Right atrium auricular region (tissue), 2 donors: Measurements from ENCODE around the gene YEATS4. TPM values are rescaled to one million over a fixed set of nuclear protein-coding genes. Genes with fewer than 3 reads are reported as not detected.
"Not testable (repeated sequence)": the region's sequence is repeated elsewhere in the genome, so short reads cannot be mapped to it uniquely, and the experiment has no call there.

Experiments
- DNase-seq: peaks from one replicate; pipeline ENCODE4 v3.0.0-alpha.2; 2019; ENCODE audit warnings: low spot score
- H3K27ac ChIP-seq, 2 donors: fragments of 200-600 bp; sonication (generic); 1 replicate in 1 of 2; 2 replicates in 1 of 2; pipeline ENCODE4 v1.5.1; 2016 to 2019
- H3K27me3 ChIP-seq, 2 donors: fragments of 200-600 bp; sonication (generic); one replicate each; pipeline versions ENCODE4 v1.5.1 to v1.6.0; 2017 to 2019
- H3K36me3 ChIP-seq: fragments of 200-600 bp; sonication (generic); one replicate; pipeline ENCODE4 v1.5.1; 2016
- H3K4me1 ChIP-seq, 2 donors: fragments of 200-600 bp; sonication (generic); one replicate each; pipeline versions ENCODE4 v1.5.1 to v1.6.0; 2017 to 2019
- H3K4me3 ChIP-seq, 2 donors: fragments of 200-600 bp; sonication (generic); 1 replicate in 1 of 2; 2 replicates in 1 of 2; pipeline ENCODE4 v1.5.1; 2017 to 2019; ENCODE audit warnings: mild to moderate bottlenecking in 1 of 2, moderate library complexity in 1 of 2
- H3K9me3 ChIP-seq, 2 donors: fragments of 200-600 bp; sonication (generic); one replicate each; pipeline ENCODE4 v1.5.1; 2019
- total RNA-seq, 2 donors: library from RNA; depleted of rRNA; stranded (reverse); fragments of >200 nt; gene quantifications; one replicate each; pipeline ENCODE4 v1.1.0, GENCODE V29; 2016
- TF ChIP-seq, protein P1 (sequence below), 2 donors: fragments of 200-600 bp; sonication (generic); IDR thresholded peaks; one replicate each; pipeline ENCODE4 v1.5.1; 2019; ENCODE audit warnings: antibody characterized with exemption in 2 of 2

Gene YEATS4
- 10 to 100 TPM in 1 of 2 donors, 1 to 10 TPM in 1; 8.5 to 12.9 TPM for total RNA-seq

DNA sequence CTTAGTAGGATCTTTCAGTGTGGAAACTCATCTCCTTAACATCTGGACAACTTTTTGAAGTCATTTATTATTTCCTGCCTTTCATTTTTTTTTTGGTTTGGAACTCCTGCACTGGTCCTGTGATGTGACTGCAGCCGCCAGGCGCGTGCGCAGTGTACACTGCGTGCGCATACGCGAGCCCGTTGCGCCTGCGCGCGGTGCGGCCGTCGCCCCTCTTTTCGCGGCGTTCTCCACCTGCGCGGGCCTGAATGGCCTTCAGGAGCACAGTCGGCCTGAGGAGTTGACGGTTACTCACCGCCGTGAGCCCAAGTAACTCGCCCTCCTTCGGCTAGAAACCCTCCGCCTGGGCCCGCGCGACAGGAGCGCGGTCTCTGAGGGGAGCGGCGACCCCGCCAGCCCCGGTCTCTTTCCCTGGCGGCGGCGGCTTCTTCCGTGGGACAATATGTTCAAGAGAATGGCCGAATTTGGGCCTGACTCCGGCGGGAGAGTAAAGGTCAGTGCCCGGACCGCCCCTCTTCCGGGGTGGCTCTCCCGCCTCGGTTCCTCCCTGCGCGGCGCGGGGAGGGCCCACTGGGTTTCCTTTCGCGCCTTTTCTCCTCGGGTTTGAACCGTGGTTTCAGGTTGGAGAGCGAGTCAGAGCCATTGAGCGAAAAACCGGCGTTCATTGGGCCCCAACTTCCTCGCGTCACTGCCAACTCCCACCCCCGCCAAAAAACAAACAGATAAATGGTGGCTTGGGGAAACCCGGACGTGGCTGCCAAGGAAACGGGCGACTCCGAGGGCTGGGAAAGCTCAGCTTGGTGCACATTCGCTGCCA, at the start of gene YEATS4:
TSS of gene YEATS4 (plus strand) at position 213 of the 817 bp plus-strand sequence. CDS start at position 443, 230 bp downstream.
- peak within 1 kb of the TSS; percentile 82 to 88 for H3K4me3 ChIP-seq
- no peaks in the 10 kb centered on the region for H3K36me3 ChIP-seq
- peak; percentile 86 for DNase-seq
- H3K9me3 ChIP-seq, result no peaks in the 10 kb centered on the region
- peak within 1 kb of the TSS; percentile 98 for H3K27ac ChIP-seq
- no peaks in the 10 kb centered on the region for H3K27me3 ChIP-seq
- TF ChIP-seq, protein P1, sequence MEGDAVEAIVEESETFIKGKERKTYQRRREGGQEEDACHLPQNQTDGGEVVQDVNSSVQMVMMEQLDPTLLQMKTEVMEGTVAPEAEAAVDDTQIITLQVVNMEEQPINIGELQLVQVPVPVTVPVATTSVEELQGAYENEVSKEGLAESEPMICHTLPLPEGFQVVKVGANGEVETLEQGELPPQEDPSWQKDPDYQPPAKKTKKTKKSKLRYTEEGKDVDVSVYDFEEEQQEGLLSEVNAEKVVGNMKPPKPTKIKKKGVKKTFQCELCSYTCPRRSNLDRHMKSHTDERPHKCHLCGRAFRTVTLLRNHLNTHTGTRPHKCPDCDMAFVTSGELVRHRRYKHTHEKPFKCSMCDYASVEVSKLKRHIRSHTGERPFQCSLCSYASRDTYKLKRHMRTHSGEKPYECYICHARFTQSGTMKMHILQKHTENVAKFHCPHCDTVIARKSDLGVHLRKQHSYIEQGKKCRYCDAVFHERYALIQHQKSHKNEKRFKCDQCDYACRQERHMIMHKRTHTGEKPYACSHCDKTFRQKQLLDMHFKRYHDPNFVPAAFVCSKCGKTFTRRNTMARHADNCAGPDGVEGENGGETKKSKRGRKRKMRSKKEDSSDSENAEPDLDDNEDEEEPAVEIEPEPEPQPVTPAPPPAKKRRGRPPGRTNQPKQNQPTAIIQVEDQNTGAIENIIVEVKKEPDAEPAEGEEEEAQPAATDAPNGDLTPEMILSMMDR (IDR thresholded peaks at IDR 0.05), result no peak
- H3K4me1 ChIP-seq, result peaks cover 0 to 17% of the 10 kb centered on the region in 2 donors

DNA sequence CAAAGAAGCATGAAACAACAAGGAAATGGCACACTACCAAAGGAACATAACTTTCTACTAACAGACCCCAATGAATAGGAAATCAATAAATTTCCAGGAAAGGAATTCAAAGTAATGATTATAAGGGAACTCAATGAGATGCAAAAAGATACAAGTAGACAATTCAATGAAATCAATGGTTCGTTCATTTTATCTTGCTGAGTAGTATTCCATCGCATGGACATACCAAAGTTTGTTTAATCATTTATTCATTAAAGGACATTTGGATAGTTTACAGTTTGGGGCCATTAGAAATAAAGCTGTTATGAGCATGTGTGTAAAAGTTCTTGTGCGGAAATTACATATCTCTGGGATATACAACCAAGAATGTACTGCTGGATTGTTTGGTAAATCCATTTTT, 46.3 kb upstream of the YEATS4 start:
- no peak overlapping the region for H3K27ac ChIP-seq
- TF ChIP-seq, protein P1 (IDR thresholded peaks at IDR 0.05), result no peak
- no peak for DNase-seq
- no peaks in the 10 kb centered on the region for H3K4me1 ChIP-seq
- H3K27me3 ChIP-seq, result no peaks in the 10 kb centered on the region
- H3K4me3 ChIP-seq, result no peak overlapping the region
- H3K36me3 ChIP-seq, result no peaks in the 10 kb centered on the region
- peaks cover 0 to 8% of the 10 kb centered on the region in 2 donors for H3K9me3 ChIP-seq

DNA sequence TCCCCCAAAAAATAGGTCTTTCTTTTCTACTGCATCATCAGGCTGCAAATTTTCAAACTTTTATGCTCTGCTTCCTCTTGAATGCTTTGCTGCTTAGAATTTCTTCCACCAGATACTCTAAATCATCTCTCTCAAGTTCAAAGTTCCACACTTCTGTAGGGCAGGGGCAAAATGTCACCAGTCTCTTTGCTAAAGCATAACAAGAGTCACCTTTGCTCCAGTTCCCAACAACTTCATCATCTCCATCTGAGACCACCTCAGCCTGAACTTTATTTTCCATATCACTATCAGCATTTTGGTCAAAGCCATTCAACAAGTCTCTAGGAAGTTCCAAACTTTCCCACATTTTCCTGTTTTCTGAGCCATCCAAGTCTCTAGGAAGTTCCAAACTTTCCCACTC, 42.8 kb upstream of the YEATS4 start:
- not testable (repeated sequence) for H3K27ac ChIP-seq, H3K36me3 ChIP-seq, H3K4me3 ChIP-seq, H3K27me3 ChIP-seq, DNase-seq, H3K4me1 ChIP-seq
- peaks cover 0 to 13% of the 10 kb centered on the region in 2 donors for H3K9me3 ChIP-seq

DNA sequence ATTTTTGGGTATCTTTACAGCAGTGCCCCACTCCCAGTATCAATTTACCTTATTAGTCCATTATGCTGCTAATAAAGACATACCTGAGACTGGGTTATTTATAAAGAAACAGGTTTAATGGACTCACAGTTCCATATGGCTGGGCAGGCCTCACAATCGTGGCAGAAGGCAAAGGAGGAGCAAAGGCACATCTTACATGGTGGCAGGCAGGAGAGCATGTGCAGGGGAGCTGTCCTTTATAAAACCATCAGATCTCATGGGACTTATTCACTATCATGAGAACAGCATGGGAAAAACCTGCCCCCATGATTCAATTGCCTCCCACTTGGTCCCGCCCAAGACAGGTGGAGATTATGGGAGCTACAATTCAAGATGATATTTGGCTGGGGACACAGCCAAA, 42.3 kb upstream of the YEATS4 start:
- not testable (repeated sequence) for H3K4me3 ChIP-seq

DNA sequence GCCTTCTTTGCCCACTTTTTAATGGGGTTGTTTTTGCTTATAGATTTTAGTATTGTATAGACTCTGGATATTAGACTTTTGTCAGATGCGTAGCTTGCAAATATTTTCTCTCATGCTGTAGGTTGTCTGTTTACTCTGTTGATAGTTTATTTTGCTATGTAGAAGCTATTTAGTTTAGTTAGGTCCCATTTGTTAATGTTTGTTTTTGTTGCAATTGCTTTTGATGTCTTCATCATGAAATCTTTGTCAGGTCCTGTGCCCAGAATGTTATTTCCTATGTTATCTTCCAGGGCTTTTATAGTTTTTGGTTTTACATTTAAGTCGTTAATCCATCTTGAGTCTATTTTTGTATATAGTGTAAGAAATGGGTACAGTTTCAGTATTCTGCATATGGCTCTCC, 41.3 kb upstream of the YEATS4 start:
- no peak overlapping the region for H3K4me3 ChIP-seq
- H3K27me3 ChIP-seq, result no peaks in the 10 kb centered on the region
- H3K9me3 ChIP-seq, result peaks cover 0 to 9% of the 10 kb centered on the region in 2 donors
- no peaks in the 10 kb centered on the region for H3K36me3 ChIP-seq
- TF ChIP-seq, protein P1 (IDR thresholded peaks at IDR 0.05), result no peak
- H3K4me1 ChIP-seq, result no peaks in the 10 kb centered on the region
- no peak overlapping the region for H3K27ac ChIP-seq
- no peak for DNase-seq

More for the DNA sequence above, 42.3 kb upstream of the YEATS4 start:
- not testable (repeated sequence) for H3K4me1 ChIP-seq, H3K27me3 ChIP-seq, DNase-seq, H3K36me3 ChIP-seq, H3K27ac ChIP-seq
- H3K9me3 ChIP-seq, result peaks cover 0 to 13% of the 10 kb centered on the region in 2 donors

DNA sequence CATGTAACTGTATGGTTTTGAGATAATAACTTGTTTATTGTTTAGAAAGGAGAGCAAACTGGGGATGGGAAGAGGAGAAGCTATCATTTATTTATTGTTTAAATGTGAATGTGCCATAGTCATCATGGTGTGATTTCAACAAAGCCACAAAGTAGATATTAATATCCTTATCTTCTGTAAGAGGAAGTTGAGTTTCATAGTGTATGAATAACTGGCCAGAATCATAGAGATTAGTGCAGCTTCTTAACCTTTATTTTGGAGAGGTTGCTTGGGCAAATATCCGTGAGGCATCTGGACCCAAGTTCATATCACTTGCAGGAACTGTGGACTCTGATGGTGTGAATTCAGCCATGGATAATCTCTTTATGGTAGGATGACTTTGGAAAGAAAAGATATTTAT, 38.2 kb upstream of the YEATS4 start:
- Histone ChIP-seq H3K9me3 (peaks cover 0 to 4% of the 10 kb centered on the region in 2 donors), H3K4me3 (no peak overlapping the region), H3K27ac (no peak overlapping the region), H3K36me3 (no peaks in the 10 kb centered on the region), H3K4me1 (no peaks in the 10 kb centered on the region), H3K27me3 (no peaks in the 10 kb centered on the region)
- TF ChIP-seq, protein P1 (IDR thresholded peaks at IDR 0.05), result no peak
- no peak for DNase-seq
